Right ventricle myocardium superior (tissue), 1 donor: ENCODE data around the gene IARS2. TPM values are rescaled to one million over a fixed set of nuclear protein-coding genes. Genes with fewer than 3 reads are reported as not detected.

ENCODE experiments used
- microRNA-seq: library from miRNA; unstranded; fragments of <30 nt; microRNA quantifications from one replicate; pipeline ENCODE4 v1.2.0, GENCODE V29; 2020
- total RNA-seq: library from RNA; stranded (reverse); fragmentation: NEBNext Ultra II Directional; extraction: Animal tissue kit (Norgen Biotek cat#: 25700); gene quantifications from one replicate; pipeline ENCODE4 v1.2.1, GENCODE V29; 2021
- donor health status: DM: no; HTN: yes; CAD: no; lungs with severe emphysema.

IARS2 gene
- total RNA-seq, 1 donor from 2014 or later, result 82.4 TPM

Small RNA genes within 50 kb of the gene (microRNA-seq; reads per million reads assigned to microRNA genes)
- gene MIR194-1 (not detected), gene MIR215 (not detected)

Other genes with a start within 250 kb of the IARS2 start
- gene SLC30A10, start 165.6 kb upstream of the IARS2 start, total RNA-seq, result 0.32 TPM
- 55.2 TPM for gene EPRS1, start 47.6 kb upstream of the IARS2 start, total RNA-seq
- 19.9 TPM for gene BPNT1, start 4.3 kb upstream of the IARS2 start, total RNA-seq
- gene RAB3GAP2, start 178.3 kb downstream of the IARS2 start, total RNA-seq, result 23.9 TPM